ENCODE data around the gene PTGFRN.

DNA sequence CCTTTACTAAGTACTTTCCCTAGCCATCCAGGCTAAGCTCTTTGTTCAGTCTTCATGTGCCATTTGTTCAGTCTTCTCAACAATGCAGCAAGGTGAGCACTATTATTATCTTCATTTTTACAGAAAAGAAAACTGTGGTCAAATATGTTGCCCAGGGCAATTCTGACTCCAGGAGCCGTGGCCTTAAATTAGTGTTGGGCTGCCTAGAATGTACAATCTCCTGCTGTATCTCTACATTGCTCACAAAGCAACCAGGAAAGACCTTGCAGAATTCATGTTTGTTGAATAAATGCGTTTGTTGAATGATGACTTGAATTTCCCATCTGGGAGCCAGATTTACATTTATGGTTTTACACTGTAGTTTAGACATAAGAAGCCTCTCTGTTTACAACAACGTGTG is 106.0 kb downstream of the PTGFRN start:
- no peak for TF ChIP-seq SMAD3 (CRISPR knock-in tag; conservative IDR thresholded peaks at IDR 0.05)
- no peak for TF ChIP-seq RB1 (IDR thresholded peaks at IDR 0.05; ENCODE audit: low read depth)
- TF ChIP-seq, protein P1, sequence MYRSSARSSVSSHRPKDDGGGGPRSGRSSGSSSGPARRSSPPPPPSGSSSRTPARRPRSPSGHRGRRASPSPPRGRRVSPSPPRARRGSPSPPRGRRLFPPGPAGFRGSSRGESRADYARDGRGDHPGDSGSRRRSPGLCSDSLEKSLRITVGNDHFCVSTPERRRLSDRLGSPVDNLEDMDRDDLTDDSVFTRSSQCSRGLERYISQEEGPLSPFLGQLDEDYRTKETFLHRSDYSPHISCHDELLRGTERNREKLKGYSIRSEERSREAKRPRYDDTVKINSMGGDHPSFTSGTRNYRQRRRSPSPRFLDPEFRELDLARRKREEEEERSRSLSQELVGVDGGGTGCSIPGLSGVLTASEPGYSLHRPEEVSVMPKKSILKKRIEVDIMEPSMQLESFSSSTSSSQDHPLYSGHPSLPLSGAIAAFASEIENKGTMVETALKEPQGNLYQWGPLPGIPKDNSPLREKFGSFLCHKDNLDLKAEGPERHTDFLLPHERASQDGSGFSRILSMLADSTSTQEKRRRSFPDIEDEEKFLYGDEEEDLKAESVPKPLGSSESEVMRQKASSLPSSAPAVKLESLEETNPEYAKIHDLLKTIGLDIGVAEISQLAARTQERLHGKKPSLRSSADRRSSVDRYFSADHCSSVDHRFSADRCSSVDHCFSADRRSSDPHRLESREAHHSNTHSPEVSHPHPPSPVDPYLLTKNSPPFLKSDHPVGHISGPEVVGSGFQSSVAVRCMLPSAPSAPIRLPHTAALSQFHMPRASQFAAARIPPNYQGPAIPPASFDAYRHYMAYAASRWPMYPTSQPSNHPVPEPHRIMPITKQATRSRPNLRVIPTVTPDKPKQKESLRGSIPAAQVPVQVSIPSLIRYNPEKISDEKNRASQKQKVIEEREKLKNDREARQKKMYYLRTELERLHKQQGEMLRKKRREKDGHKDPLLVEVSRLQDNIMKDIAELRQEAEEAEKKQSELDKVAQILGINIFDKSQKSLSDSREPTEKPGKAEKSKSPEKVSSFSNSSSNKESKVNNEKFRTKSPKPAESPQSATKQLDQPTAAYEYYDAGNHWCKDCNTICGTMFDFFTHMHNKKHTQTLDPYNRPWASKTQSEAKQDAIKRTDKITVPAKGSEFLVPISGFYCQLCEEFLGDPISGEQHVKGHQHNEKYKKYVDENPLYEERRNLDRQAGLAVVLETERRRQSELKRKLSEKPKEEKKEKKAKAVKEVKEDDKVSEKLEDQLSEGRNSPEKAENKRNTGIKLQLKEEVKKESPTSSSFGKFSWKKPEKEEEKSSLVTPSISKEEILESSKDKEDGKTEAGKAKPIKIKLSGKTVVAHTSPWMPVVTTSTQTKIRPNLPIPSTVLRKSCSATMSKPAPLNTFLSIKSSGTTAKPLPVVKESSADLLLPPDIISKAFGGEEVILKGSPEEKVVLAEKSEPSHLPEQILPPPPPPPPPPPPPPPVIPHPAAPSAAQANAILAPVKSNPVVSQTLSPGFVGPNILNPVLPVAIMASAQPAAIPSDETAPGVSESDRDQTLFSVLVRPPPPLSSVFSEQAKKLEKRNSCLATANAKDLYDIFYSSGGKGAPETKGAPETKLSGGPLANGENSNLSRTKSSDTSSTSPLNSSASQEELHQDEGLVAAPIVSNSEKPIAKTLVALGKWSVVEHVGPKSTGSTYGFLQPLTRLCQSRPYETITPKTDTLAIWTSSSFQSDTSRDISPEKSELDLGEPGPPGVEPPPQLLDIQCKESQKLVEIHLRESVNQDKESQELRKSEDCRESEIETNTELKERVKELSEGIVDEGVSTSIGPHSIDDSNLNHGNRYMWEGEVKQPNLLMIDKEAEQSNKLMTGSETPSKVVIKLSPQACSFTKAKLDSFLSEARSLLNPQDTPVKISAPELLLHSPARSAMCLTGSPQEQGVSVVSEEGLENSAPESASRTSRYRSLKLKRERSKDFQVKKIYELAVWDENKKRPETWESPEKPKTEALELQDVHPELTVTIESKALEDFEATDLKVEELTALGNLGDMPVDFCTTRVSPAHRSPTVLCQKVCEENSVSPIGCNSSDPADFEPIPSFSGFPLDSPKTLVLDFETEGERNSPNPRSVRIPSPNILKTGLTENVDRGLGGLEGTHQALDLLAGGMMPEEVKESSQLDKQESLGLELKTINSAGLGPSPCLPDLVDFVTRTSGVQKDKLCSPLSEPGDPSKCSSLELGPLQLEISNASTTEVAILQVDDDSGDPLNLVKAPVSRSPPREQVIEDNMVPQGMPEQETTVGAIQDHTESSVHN (IDR thresholded peaks at IDR 0.05; ENCODE audit: borderline replicate concordance in 1 of 2, low read depth in 1 of 2), result no peak
- TF ChIP-seq TAF1 (IDR thresholded peaks at IDR 0.05; ENCODE audit: control insufficient read depth, extremely low read depth, insufficient read depth, low read length, severe bottlenecking), result no peak
- no peak for TF ChIP-seq POLR2AphosphoS5 (IDR thresholded peaks at IDR 0.05; ENCODE audit: control insufficient read depth, insufficient read depth, low read depth, low read length)
- TF ChIP-seq, protein P2, sequence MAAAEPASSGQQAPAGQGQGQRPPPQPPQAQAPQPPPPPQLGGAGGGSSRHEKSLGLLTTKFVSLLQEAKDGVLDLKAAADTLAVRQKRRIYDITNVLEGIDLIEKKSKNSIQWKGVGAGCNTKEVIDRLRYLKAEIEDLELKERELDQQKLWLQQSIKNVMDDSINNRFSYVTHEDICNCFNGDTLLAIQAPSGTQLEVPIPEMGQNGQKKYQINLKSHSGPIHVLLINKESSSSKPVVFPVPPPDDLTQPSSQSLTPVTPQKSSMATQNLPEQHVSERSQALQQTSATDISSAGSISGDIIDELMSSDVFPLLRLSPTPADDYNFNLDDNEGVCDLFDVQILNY (CRISPR knock-in tag; IDR thresholded peaks at IDR 0.05), result no peak
- TF ChIP-seq JUN (IDR thresholded peaks at IDR 0.05; ENCODE audit: borderline replicate concordance, low read depth, low read length), result no peak
- no peak for TF ChIP-seq JUN (CRISPR knock-in tag; IDR thresholded peaks at IDR 0.05; ENCODE audit: borderline replicate concordance)
- no peak for TF ChIP-seq RCOR1 (IDR thresholded peaks at IDR 0.05; ENCODE audit: borderline replicate concordance in 1 of 2, low read depth in 2 of 2, low read length in 2 of 2)
- no peak for TF ChIP-seq SIN3A (IDR thresholded peaks at IDR 0.05; ENCODE audit: borderline replicate concordance in 2 of 2, control insufficient read depth in 1 of 2, low read depth in 2 of 2, low read length in 2 of 2)
- TF ChIP-seq TAF9B (IDR thresholded peaks at IDR 0.05; ENCODE audit: partially characterized antibody), result no peak
